ENCODE data around the gene NAA10.
A peak's percentile ranks its signal among the peaks of the same experiment; 100 is the strongest.

NAA10 gene

GRCh38 chrX:153884590-153884989, 50.2 kb downstream of the NAA10 start:
- Histone ChIP-seq H3K9me3 (ENCODE audit: insufficient read depth, low read depth, low read length) (no peaks in the 10 kb centered on the region), H3K27me3 (ENCODE audit: insufficient read depth, low read length, poor library complexity, severe bottlenecking) (no peaks in the 10 kb centered on the region), H3K4me1 (ENCODE audit: insufficient read depth, low read length, poor library complexity, severe bottlenecking) (peaks cover 11% of the 10 kb centered on the region), H3K9ac (ENCODE audit: low read depth, low read length, poor library complexity, severe bottlenecking) (no peak overlapping the region), H3F3A (ENCODE audit: low read depth) (no peaks in the 10 kb centered on the region), H3K4me3 (ENCODE audit: low read length, poor library complexity, severe bottlenecking) (no peak overlapping the region), H3K4me2 (ENCODE audit: low read depth, low read length, poor library complexity, severe bottlenecking) (no peak overlapping the region), H3K9me2 (replicated peaks; ENCODE audit: low read depth, low read length) (no peaks in the 10 kb centered on the region), H4K20me1 (ENCODE audit: insufficient read depth, low read length, poor library complexity, severe bottlenecking) (no peaks in the 10 kb centered on the region), H3K36me3 (ENCODE audit: insufficient read depth, low read length) (no peaks in the 10 kb centered on the region), H3K79me2 (ENCODE audit: insufficient read depth, low read length) (no peaks in the 10 kb centered on the region), H2AFZ (ENCODE audit: low read length) (no peak overlapping the region)
- TF ChIP-seq CTCF (conservative IDR thresholded peaks at IDR 0.05; ENCODE audit: low read length) (peak; percentile 49; the same call in 1 of the 2 replicates), EZH2phosphoT487 (IDR thresholded peaks at IDR 0.05; ENCODE audit: borderline replicate concordance) (no peak)

- TF ChIP-seq EZH2phosphoT487 (IDR thresholded peaks at IDR 0.05; ENCODE audit: borderline replicate concordance) (no peak), CTCF (conservative IDR thresholded peaks at IDR 0.05; ENCODE audit: low read length) (no peak)
- no peaks in the 10 kb centered on the region for H3K27me3 ChIP-seq (ENCODE audit: insufficient read depth, low read length, poor library complexity, severe bottlenecking)
- no peaks in the 10 kb centered on the region for H3K9me2 ChIP-seq (replicated peaks; ENCODE audit: low read depth, low read length)
- H3K9me3 ChIP-seq (ENCODE audit: insufficient read depth, low read depth, low read length), result no peaks in the 10 kb centered on the region
- no peaks in the 10 kb centered on the region for H3K36me3 ChIP-seq (ENCODE audit: insufficient read depth, low read length)
- no peak overlapping the region for H2AFZ ChIP-seq (ENCODE audit: low read length)
- H4K20me1 ChIP-seq (ENCODE audit: insufficient read depth, low read length, poor library complexity, severe bottlenecking), result no peaks in the 10 kb centered on the region
- H3F3A ChIP-seq (ENCODE audit: low read depth), result no peaks in the 10 kb centered on the region
- no peaks in the 10 kb centered on the region for H3K79me2 ChIP-seq (ENCODE audit: insufficient read depth, low read length)
- no peak overlapping the region for H3K4me3 ChIP-seq (ENCODE audit: low read length, poor library complexity, severe bottlenecking)
- no peak overlapping the region for H3K4me2 ChIP-seq (ENCODE audit: low read depth, low read length, poor library complexity, severe bottlenecking)
- H3K9ac ChIP-seq (ENCODE audit: low read depth, low read length, poor library complexity, severe bottlenecking), result no peak overlapping the region
- peaks cover 11% of the 10 kb centered on the region for H3K4me1 ChIP-seq (ENCODE audit: insufficient read depth, low read length, poor library complexity, severe bottlenecking)
These were observed 50.7 kb downstream of the NAA10 start for GRCh38 chrX:153884136-153884535.

- H2AFZ ChIP-seq (ENCODE audit: low read length), result no peak overlapping the region
- H3K9me2 ChIP-seq (replicated peaks; ENCODE audit: low read depth, low read length), result no peaks in the 10 kb centered on the region
- no peaks in the 10 kb centered on the region for H4K20me1 ChIP-seq (ENCODE audit: insufficient read depth, low read length, poor library complexity, severe bottlenecking)
- peaks cover 18% of the 10 kb centered on the region for H3K4me1 ChIP-seq (ENCODE audit: insufficient read depth, low read length, poor library complexity, severe bottlenecking)
- H3K27me3 ChIP-seq (ENCODE audit: insufficient read depth, low read length, poor library complexity, severe bottlenecking), result no peaks in the 10 kb centered on the region
- H3K4me2 ChIP-seq (ENCODE audit: low read depth, low read length, poor library complexity, severe bottlenecking), result no peak overlapping the region
- H3K9me3 ChIP-seq (ENCODE audit: insufficient read depth, low read depth, low read length), result no peaks in the 10 kb centered on the region
- H3K4me3 ChIP-seq (ENCODE audit: low read length, poor library complexity, severe bottlenecking), result no peak overlapping the region
- H3K36me3 ChIP-seq (ENCODE audit: insufficient read depth, low read length), result no peaks in the 10 kb centered on the region
- H3K79me2 ChIP-seq (ENCODE audit: insufficient read depth, low read length), result no peaks in the 10 kb centered on the region
- no peaks in the 10 kb centered on the region for H3F3A ChIP-seq (ENCODE audit: low read depth)
- no peak for TF ChIP-seq CTCF (conservative IDR thresholded peaks at IDR 0.05; ENCODE audit: low read length)
- TF ChIP-seq EZH2phosphoT487 (IDR thresholded peaks at IDR 0.05; ENCODE audit: borderline replicate concordance), result no peak
- no peak overlapping the region for H3K9ac ChIP-seq (ENCODE audit: low read depth, low read length, poor library complexity, severe bottlenecking)
These were observed 51.5 kb downstream of the NAA10 start for GRCh38 chrX:153883163-153883843.

Measured in Loucy (cell line).